AG09309 (cell line): ENCODE results near the gene DNAH10.

Experiments used
- DNase-seq: peaks from one replicate; pipeline ENCODE4 v3.0.0-alpha.2; 2010; ENCODE audit warnings: low read depth
- H3K4me3 ChIP-seq: 2 replicates; pipeline ENCODE4 v1.5.1; 2011; ENCODE audit warnings: mild to moderate bottlenecking, low read depth, low read length, moderate library complexity; ENCODE audit not compliant: control insufficient read depth
- TF ChIP-seq, protein P1 (sequence below): IDR thresholded peaks from 2 replicates; pipeline ENCODE4 v1.5.1; 2011; ENCODE audit warnings: mild to moderate bottlenecking, low read depth, low read length, inconsistent platforms; ENCODE audit not compliant: insufficient read depth, control insufficient read depth; ENCODE audit errors: missing control alignments

Gene DNAH10

DNA sequence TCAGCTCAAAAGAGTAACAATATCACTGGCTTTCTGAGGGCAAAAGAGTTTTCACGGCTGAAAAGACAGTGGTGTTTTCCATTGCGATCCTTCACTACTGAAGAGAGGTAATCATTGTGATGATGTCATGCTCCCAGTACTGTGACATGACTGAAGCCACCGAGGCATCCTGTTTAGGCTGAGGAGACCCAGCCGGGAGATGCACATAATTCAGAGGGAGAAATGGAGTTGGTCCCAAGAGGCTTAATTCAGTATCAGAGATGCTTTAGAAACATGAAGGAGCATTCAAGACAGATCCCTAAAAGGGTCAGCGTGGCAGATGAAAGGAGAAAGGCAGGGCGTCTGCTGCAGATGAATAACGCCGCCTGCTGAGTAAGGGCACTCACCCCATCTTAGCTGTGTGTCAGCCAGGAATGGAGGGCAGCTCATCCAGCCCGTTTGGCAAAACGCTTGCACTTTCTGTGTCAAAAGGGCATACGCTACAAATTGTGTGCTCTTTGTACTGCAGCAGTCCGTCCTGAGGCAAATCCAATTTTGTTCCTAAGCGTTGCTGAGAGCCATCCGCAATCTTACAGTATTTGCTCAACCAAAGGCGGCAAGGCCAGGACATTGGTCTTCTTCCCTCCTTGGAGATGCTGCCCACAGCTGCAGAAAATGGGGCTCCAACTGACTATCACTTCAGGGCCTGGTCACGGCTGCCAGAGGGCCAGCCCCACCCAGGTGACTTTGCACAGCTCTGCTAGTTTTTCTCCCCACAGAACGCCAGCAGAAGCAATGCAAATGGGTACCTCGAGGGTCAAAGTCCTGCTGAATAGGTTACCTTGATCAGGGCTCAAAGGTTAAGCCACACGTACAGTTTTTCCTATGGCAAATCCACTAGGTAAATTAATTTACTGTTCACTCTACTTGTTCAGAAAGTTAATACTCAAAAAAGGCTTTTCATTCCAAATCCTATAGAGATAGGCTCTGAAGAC lies 187.0 kb downstream of the DNAH10 start:
- H3K4me3 ChIP-seq, result no peak overlapping the region
- no peak for DNase-seq
- TF ChIP-seq, protein P1, sequence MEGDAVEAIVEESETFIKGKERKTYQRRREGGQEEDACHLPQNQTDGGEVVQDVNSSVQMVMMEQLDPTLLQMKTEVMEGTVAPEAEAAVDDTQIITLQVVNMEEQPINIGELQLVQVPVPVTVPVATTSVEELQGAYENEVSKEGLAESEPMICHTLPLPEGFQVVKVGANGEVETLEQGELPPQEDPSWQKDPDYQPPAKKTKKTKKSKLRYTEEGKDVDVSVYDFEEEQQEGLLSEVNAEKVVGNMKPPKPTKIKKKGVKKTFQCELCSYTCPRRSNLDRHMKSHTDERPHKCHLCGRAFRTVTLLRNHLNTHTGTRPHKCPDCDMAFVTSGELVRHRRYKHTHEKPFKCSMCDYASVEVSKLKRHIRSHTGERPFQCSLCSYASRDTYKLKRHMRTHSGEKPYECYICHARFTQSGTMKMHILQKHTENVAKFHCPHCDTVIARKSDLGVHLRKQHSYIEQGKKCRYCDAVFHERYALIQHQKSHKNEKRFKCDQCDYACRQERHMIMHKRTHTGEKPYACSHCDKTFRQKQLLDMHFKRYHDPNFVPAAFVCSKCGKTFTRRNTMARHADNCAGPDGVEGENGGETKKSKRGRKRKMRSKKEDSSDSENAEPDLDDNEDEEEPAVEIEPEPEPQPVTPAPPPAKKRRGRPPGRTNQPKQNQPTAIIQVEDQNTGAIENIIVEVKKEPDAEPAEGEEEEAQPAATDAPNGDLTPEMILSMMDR, result no peak

DNA sequence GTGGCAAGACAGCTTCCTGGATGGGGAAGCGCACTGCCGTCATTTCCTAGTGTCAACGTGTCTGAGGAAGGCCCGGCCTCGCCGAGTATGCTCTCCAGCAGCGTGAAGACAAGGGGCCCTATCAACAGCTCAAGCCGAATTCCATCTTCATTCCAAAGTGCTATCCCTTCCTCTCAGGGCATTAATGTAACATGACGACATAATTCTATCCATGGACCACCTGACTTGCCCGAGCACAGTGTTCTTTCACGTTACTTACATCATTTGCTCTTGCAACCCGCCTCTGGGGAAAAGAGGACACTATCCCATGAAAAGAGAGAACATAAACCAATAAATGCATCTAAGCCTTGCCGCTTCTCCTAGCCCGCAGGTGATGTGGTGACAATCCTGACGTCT lies 187.7 kb downstream of the DNAH10 start:
- no peak for DNase-seq
- no peak overlapping the region for H3K4me3 ChIP-seq
- TF ChIP-seq, protein P1, result no peak

DNA sequence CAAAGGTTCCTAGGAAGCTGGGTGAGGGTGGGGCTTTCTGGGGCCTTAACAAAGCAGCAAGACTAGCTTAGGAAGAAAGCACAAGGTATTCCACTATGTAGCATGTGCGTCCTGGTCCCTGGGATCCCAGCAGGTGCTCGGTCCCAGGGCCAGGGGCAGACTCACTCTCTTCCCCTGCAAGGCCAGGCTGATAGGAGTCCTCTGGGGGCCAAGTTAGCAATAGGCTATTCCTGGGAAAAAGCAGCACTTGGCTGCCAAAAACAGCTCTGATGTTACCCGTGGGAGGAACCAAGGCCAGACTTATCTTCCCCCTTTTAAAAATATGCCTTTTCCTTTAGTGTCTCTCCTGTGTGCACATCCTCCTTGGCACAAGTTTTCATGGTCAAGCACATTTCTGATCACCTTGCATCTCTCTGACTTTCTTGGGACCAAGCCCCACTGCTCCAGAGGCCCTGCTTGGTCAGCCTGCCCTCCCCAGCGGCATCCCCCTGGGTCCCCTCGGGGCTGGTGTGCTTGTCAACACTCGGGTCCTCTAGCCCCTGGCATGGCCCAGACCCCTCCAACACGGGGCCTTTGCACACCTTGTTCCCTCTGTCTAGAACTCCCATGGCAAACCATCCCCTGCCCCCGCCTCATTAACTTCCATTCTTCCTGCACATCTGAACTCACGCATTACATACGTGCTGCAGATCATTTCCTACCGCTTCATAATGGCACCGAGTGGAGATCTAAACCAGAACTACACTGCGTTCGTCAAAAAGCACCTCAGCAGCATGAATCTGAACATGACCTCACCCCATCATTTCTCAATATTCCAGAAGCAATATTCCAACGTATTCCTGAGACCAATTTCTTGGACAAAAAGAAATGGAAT lies 188.6 kb downstream of the DNAH10 start:
- no peak overlapping the region for H3K4me3 ChIP-seq
- TF ChIP-seq, protein P1, result no peak
- DNase-seq, result no peak

DNA sequence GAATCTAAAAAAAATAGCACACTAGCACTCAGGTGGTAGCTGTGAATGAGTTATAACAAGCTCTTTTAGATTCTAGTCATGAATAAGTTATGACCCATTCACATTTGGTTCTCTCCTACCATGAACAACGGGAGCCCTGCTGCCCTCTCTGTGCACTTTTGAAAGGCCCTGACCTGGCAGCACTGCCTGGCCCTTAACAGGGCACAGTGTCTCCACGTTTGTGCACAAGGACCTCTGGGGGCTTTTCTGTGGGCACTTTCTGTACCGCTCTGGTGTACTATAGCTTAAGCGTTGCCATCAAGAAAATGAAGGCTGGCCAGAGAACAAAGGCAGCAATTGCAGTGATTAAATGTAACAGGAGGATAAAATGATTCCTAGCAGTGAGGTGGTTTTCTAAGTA lies 189.4 kb downstream of the DNAH10 start:
- TF ChIP-seq, protein P1, result no peak
- H3K4me3 ChIP-seq, result no peak overlapping the region
- DNase-seq, result no peak

DNA sequence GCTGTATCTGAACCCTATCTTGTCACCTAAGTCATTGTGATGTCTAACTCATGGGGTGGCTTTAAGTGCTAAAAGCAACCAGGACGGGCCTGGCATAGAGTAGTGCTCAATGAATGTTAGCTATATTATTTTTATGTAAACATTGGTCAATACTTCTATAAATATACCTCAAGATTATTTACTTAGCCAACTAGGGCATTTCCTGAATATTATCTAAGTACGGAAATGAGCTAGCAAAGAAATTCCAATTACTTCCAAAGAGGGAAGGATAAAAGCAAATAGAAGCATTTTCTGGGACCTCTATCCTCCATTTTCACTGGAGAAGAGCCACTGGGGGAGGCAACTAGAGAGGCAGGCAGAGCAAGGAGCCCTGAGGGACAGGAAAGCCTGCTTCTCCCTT lies 189.9 kb downstream of the DNAH10 start:
- no peak overlapping the region for H3K4me3 ChIP-seq
- DNase-seq, result no peak
- TF ChIP-seq, protein P1, result no peak

DNA sequence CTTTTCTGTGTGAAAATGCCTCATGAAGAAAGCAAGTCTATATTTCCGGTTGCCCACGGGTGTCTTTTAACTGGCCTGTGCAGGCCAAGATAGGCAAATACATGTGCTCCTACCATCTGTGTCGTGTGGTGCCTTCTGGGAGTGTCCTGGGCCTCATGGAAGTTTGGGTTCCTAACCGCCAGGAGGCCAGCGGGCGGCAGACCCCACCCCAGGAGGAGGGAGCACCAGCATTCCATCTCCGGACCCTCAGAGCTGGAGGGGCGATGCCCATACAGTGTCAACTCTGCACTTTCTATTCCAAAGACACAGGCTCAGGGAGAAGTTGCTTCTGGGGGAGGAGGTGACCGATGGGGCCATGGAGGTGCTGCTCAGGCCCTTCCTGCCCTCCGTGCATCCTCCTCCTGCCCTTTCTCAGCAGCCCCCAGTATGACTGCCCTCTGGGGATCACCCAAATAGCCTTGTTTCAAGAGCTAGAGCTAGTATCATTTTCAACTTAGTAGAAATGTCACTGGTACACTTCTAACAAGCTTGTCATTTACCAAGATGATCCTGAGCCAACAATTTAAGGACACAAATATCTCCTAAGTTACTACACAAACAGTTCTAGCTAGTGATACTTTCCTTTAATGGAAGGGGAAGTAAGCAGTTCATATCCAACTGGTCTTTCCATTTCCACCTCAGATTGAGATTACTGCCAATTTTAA lies 192.7 kb downstream of the DNAH10 start:
- no peak for DNase-seq
- TF ChIP-seq, protein P1, result no peak
- no peak overlapping the region for H3K4me3 ChIP-seq
